ENCODE measurements around the gene TEKT1. TPM values are rescaled to one million over a fixed set of nuclear protein-coding genes. Genes with fewer than 3 reads are reported as not detected.
"Not testable (repeated sequence)": the region's sequence is repeated elsewhere in the genome, so short reads cannot be mapped to it uniquely, and the experiment has no call there.

TEKT1 gene
- polyA plus RNA-seq (2013, experiment 1 of 2), result not detected
- not detected for polyA plus RNA-seq (2013, experiment 2 of 2)

DNA sequence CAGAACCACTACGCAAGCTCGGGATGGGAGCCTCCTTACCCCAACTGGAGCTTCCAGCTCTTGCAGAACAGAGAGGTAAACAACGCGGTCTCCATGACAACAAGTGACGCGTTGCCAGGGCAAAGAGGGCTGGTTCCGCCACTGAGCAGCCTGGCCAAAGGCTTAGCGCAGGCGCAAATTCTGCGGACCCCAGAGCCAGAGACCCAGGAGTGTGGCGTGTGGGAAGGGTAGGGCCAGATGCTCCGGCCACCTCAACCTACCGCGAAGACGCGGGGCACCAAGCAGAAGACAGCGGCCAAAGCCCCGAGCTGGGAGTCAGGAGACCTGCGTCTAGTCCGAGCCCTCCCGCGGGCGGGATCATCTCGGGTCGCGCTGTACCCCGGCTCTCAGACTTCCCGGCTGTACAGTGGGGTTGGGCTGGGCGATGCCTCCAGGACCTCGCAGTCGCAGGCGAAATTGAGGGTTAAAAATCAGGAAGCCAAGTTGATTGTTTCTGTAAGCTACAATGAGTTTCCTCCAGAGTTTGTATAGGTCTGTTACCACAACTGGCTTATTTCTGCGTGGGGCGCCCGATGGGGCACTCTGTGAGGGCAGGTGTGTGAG is at the start of gene TEKT1:
TSS of gene TEKT1 (minus strand) at position 69 of the 603 bp plus-strand sequence. CDS start 1,353 bp downstream, outside the sequence.
- no peak within 1 kb of the TSS for H4K8ac ChIP-seq (ENCODE audit: low read length)
- no peak within 1 kb of the TSS for H2BK12ac ChIP-seq (ENCODE audit: low read length in 2 of 2)
- no peak within 1 kb of the TSS for H3K4me2 ChIP-seq (ENCODE audit: low read length, poor library complexity, severe bottlenecking)
- H4K91ac ChIP-seq (ENCODE audit: low read length), result peak within 1 kb of the TSS; percentile 2
- H2BK5ac ChIP-seq (ENCODE audit: low read depth, low read length, poor library complexity, severe bottlenecking), result no peak within 1 kb of the TSS
- H3K4me1 ChIP-seq (ENCODE audit: control insufficient read depth, insufficient read depth, low read depth, low read length), result peaks cover 5% of the 10 kb centered on the region
- peak within 1 kb of the TSS; percentile 2 to 70 for H3K4me3 ChIP-seq (ENCODE audit: insufficient read depth in 1 of 2, low read depth in 1 of 2, low read length in 2 of 2)
- WGBS, result 12% methylated on average over 35 of the region's 35 CpGs
- H3K36me3 ChIP-seq (ENCODE audit: control insufficient read depth in 1 of 2, insufficient read depth in 2 of 2, low read depth in 1 of 2, low read length in 2 of 2), result no peaks in the 10 kb centered on the region
- H3K18ac ChIP-seq (ENCODE audit: low read depth in 1 of 2, low read length in 2 of 2), result no peak within 1 kb of the TSS
- no peak within 1 kb of the TSS for H2BK120ac ChIP-seq (ENCODE audit: low read depth, low read length)
- peak; percentile 89 for DNase-seq
- H2BK15ac ChIP-seq (ENCODE audit: low read depth, poor library complexity, severe bottlenecking), result no peak within 1 kb of the TSS
- no peaks in the 10 kb centered on the region for H3K79me1 ChIP-seq (replicated peaks; ENCODE audit: low read length, poor library complexity, severe bottlenecking)
- peak within 1 kb of the TSS; percentile 55 for H2AFZ ChIP-seq (ENCODE audit: low read depth, low read length)
- no peaks in the 10 kb centered on the region for H3K9me3 ChIP-seq (ENCODE audit: control insufficient read depth, low read length)
- peaks cover 29 to 73% of the 10 kb centered on the region in 2 experiments for H3K27me3 ChIP-seq (ENCODE audit: control insufficient read depth in 1 of 2, insufficient read depth in 1 of 2, low read length in 2 of 2)
- no peak within 1 kb of the TSS for H3K27ac ChIP-seq (ENCODE audit: low read length, poor library complexity, severe bottlenecking)
- H3K4ac ChIP-seq (ENCODE audit: low read depth in 1 of 2, low read length in 2 of 2), result no peak within 1 kb of the TSS
- H2AK5ac ChIP-seq (ENCODE audit: low read length, severe bottlenecking), result no peak within 1 kb of the TSS
- no peak within 1 kb of the TSS for H3K14ac ChIP-seq (ENCODE audit: low read length in 2 of 2)
- H3K23ac ChIP-seq (ENCODE audit: low read length in 2 of 2), result no peak within 1 kb of the TSS
- H3K9ac ChIP-seq (ENCODE audit: low read length), result peak within 1 kb of the TSS; percentile 86

DNA sequence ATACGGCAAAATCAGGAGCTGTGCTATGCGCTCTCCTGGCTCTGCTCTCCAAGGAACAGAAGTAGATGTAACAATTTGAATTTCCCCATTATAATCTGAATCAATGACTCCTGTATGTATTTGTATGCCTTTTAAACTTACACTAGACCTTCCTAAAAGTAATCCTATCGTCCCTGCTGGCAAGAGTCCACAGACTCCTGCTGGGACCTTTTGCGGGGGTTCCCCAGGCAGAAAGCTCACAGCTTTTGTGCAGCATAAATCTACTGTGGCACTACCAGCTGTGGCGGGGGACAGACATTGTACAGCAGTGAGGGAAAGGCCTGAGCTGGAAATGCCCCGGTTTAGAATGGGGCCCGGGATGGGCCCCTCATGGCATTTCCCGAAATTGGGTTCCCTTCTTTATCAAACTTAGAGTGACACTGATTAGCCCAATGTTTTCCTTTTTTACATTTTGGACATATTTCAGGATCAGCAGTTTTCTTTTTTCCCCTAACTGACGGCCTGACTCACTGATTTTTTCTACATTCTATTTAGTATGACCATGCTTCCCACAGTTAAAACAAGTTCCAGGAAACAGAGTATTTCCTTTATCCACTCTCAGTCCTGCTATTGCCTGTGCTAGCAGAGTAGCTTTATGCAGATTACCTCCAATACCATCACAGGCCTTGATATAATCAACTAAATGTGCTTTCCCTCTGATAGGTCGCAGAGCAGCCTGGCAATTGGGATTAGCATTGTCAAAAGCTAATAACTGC is 47.9 kb upstream of the TEKT1 start:
- not testable (repeated sequence) for H2AFZ ChIP-seq (ENCODE audit: low read depth, low read length); H3K27ac ChIP-seq (ENCODE audit: low read length, poor library complexity, severe bottlenecking); H2BK120ac ChIP-seq (ENCODE audit: low read depth, low read length); H2AK5ac ChIP-seq (ENCODE audit: low read length, severe bottlenecking); H3K23ac ChIP-seq (ENCODE audit: low read length in 2 of 2); H3K27me3 ChIP-seq (ENCODE audit: control insufficient read depth in 1 of 2, insufficient read depth in 1 of 2, low read length in 2 of 2); H2BK15ac ChIP-seq (ENCODE audit: low read depth, poor library complexity, severe bottlenecking); H3K4ac ChIP-seq (ENCODE audit: low read depth in 1 of 2, low read length in 2 of 2); H4K91ac ChIP-seq (ENCODE audit: low read length); H3K79me1 ChIP-seq (replicated peaks; ENCODE audit: low read length, poor library complexity, severe bottlenecking); DNase-seq; H3K4me3 ChIP-seq (ENCODE audit: insufficient read depth in 1 of 2, low read depth in 1 of 2, low read length in 2 of 2); H4K8ac ChIP-seq (ENCODE audit: low read length); H3K4me1 ChIP-seq (ENCODE audit: control insufficient read depth, insufficient read depth, low read depth, low read length); H2BK12ac ChIP-seq (ENCODE audit: low read length in 2 of 2); H3K9ac ChIP-seq (ENCODE audit: low read length); H3K18ac ChIP-seq (ENCODE audit: low read depth in 1 of 2, low read length in 2 of 2); H2BK5ac ChIP-seq (ENCODE audit: low read depth, low read length, poor library complexity, severe bottlenecking); H3K14ac ChIP-seq (ENCODE audit: low read length in 2 of 2); H3K4me2 ChIP-seq (ENCODE audit: low read length, poor library complexity, severe bottlenecking); H3K36me3 ChIP-seq (ENCODE audit: control insufficient read depth in 1 of 2, insufficient read depth in 2 of 2, low read depth in 1 of 2, low read length in 2 of 2)
- peaks cover 13% of the 10 kb centered on the region for H3K9me3 ChIP-seq (ENCODE audit: control insufficient read depth, low read length)
- WGBS, result 78% methylated on average over 8 of the region's 10 CpGs

DNA sequence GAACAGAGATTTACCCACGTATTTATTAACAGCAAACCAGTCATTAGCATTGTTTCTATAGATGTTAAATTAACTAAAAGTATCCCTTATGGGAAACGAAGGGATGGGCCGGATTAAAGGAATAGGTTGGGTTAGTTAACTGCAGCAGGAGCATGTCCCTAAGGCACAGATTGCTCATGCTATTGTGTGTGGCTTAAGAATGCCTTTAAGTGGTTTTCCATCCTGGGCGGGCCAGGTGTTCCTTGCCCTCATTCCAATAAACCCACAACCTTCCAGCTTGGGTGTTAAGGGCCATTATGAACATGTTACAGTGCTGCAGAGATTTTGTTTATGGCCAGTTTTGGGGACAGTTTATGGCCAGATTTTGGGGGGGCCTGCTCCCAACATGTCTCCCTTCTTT is 43.7 kb upstream of the TEKT1 start:
- not testable (repeated sequence) for H3K9ac ChIP-seq (ENCODE audit: low read length); H3K36me3 ChIP-seq (ENCODE audit: control insufficient read depth in 1 of 2, insufficient read depth in 2 of 2, low read depth in 1 of 2, low read length in 2 of 2)
- WGBS, result 80% methylated on average over 2 of the region's 4 CpGs

GRCh38 chr17:6872936-6873335 is 41.4 kb upstream of the TEKT1 start:
- H2BK12ac ChIP-seq (ENCODE audit: low read length in 2 of 2), result no peak overlapping the region
- H3K18ac ChIP-seq (ENCODE audit: low read depth in 1 of 2, low read length in 2 of 2), result no peak overlapping the region
- H3K23ac ChIP-seq (ENCODE audit: low read length in 2 of 2), result no peak overlapping the region
- no peak overlapping the region for H4K8ac ChIP-seq (ENCODE audit: low read length)
- H2BK5ac ChIP-seq (ENCODE audit: low read depth, low read length, poor library complexity, severe bottlenecking), result no peak overlapping the region
- no peak overlapping the region for H4K91ac ChIP-seq (ENCODE audit: low read length)
- H3K14ac ChIP-seq (ENCODE audit: low read length in 2 of 2), result no peak overlapping the region
- no peaks in the 10 kb centered on the region for H3K79me1 ChIP-seq (replicated peaks; ENCODE audit: low read length, poor library complexity, severe bottlenecking)
- H3K4me2 ChIP-seq (ENCODE audit: low read length, poor library complexity, severe bottlenecking), result no peak overlapping the region
- H3K27ac ChIP-seq (ENCODE audit: low read length, poor library complexity, severe bottlenecking), result no peak overlapping the region
- no peaks in the 10 kb centered on the region for H3K36me3 ChIP-seq (ENCODE audit: control insufficient read depth in 1 of 2, insufficient read depth in 2 of 2, low read depth in 1 of 2, low read length in 2 of 2)
- WGBS, result 67% methylated on average over 3 of the region's 3 CpGs
- H2AK5ac ChIP-seq (ENCODE audit: low read length, severe bottlenecking), result no peak overlapping the region
- no peak overlapping the region for H2BK120ac ChIP-seq (ENCODE audit: low read depth, low read length)
- no peaks in the 10 kb centered on the region for H3K4me1 ChIP-seq (ENCODE audit: control insufficient read depth, insufficient read depth, low read depth, low read length)
- no peaks in the 10 kb centered on the region for H3K9me3 ChIP-seq (ENCODE audit: control insufficient read depth, low read length)
- no peak overlapping the region for H3K9ac ChIP-seq (ENCODE audit: low read length)
- no peak overlapping the region for H2AFZ ChIP-seq (ENCODE audit: low read depth, low read length)
- no peak overlapping the region for H3K4me3 ChIP-seq (ENCODE audit: insufficient read depth in 1 of 2, low read depth in 1 of 2, low read length in 2 of 2)
- no peak overlapping the region for H2BK15ac ChIP-seq (ENCODE audit: low read depth, poor library complexity, severe bottlenecking)
- DNase-seq, result no peak
- H3K4ac ChIP-seq (ENCODE audit: low read depth in 1 of 2, low read length in 2 of 2), result no peak overlapping the region
- H3K27me3 ChIP-seq (ENCODE audit: control insufficient read depth in 1 of 2, insufficient read depth in 1 of 2, low read length in 2 of 2), result peaks cover 0 to 20% of the 10 kb centered on the region in 2 experiments

More for the DNA sequence above, 43.7 kb upstream of the TEKT1 start:
- H2BK12ac ChIP-seq (ENCODE audit: low read length in 2 of 2); H3K4me3 ChIP-seq (ENCODE audit: insufficient read depth in 1 of 2, low read depth in 1 of 2, low read length in 2 of 2); H3K27ac ChIP-seq (ENCODE audit: low read length, poor library complexity, severe bottlenecking); H3K23ac ChIP-seq (ENCODE audit: low read length in 2 of 2); H3K14ac ChIP-seq (ENCODE audit: low read length in 2 of 2); H3K4ac ChIP-seq (ENCODE audit: low read depth in 1 of 2, low read length in 2 of 2); H2BK5ac ChIP-seq (ENCODE audit: low read depth, low read length, poor library complexity, severe bottlenecking); H2BK120ac ChIP-seq (ENCODE audit: low read depth, low read length); H2BK15ac ChIP-seq (ENCODE audit: low read depth, poor library complexity, severe bottlenecking); H3K4me1 ChIP-seq (ENCODE audit: control insufficient read depth, insufficient read depth, low read depth, low read length); H2AK5ac ChIP-seq (ENCODE audit: low read length, severe bottlenecking); H4K91ac ChIP-seq (ENCODE audit: low read length); H4K8ac ChIP-seq (ENCODE audit: low read length); H3K79me1 ChIP-seq (replicated peaks; ENCODE audit: low read length, poor library complexity, severe bottlenecking); H2AFZ ChIP-seq (ENCODE audit: low read depth, low read length); DNase-seq; H3K9me3 ChIP-seq (ENCODE audit: control insufficient read depth, low read length); H3K27me3 ChIP-seq (ENCODE audit: control insufficient read depth in 1 of 2, insufficient read depth in 1 of 2, low read length in 2 of 2); H3K4me2 ChIP-seq (ENCODE audit: low read length, poor library complexity, severe bottlenecking); H3K18ac ChIP-seq (ENCODE audit: low read depth in 1 of 2, low read length in 2 of 2): not testable (repeated sequence)
